Progenitor cell of endocrine pancreas (in vitro differentiated cells): ENCODE data around the gene LEUTX. TPM values are rescaled to one million over a fixed set of nuclear protein-coding genes. Genes with fewer than 3 reads are reported as not detected.

Source experiments
- DNase-seq: peaks from one replicate; pipeline ENCODE4 v3.0.0; 2021; ENCODE audit warnings: low spot score; ENCODE audit not compliant: unreplicated experiment
- H3K27ac Mint-ChIP-seq: 2 replicates; pipeline ENCODE4 v1.8.0; 2021; ENCODE audit warnings: mild to moderate bottlenecking, moderate library complexity, mixed read lengths
- H3K27me3 Mint-ChIP-seq: 2 replicates; pipeline ENCODE4 v1.8.0; 2021; ENCODE audit warnings: mixed read lengths
- H3K36me3 Mint-ChIP-seq: 2 replicates; pipeline ENCODE4 v1.8.0; 2022; ENCODE audit warnings: mixed read lengths; ENCODE audit not compliant: insufficient read depth
- H3K4me1 Mint-ChIP-seq: 2 replicates; pipeline ENCODE4 v1.8.0; 2021; ENCODE audit warnings: low read depth, mixed read lengths
- H3K4me3 Mint-ChIP-seq: 2 replicates; pipeline ENCODE4 v1.8.0; 2021; ENCODE audit warnings: low read depth, mild to moderate bottlenecking, moderate library complexity, mixed read lengths
- H3K9me3 Mint-ChIP-seq: 2 replicates; pipeline ENCODE4 v1.8.0; 2021; ENCODE audit warnings: low read depth, mixed read lengths
- total RNA-seq: library from RNA; stranded (reverse); gene quantifications from 2 replicates; pipeline ENCODE4 v1.2.1, GENCODE V29; 2021
- TF ChIP-seq, protein P1 (sequence below): fragments of 200-600 bp; sonication (generic); IDR thresholded peaks from one replicate; pipeline ENCODE4 v1.5.0; 2021; ENCODE audit warnings: antibody characterized with exemption, mild to moderate bottlenecking; ENCODE audit not compliant: unreplicated experiment

LEUTX gene
- total RNA-seq, 1 donor from 2014 or later, result not detected

GRCh38 chr19:39820696-39821095 is 42.0 kb downstream of the LEUTX start:
- H3K36me3 Mint-ChIP-seq, result peaks cover 2% of the 10 kb centered on the region
- H3K27ac Mint-ChIP-seq, result no peak overlapping the region
- H3K27me3 Mint-ChIP-seq, result no peaks in the 10 kb centered on the region
- H3K9me3 Mint-ChIP-seq, result no peaks in the 10 kb centered on the region
- peaks cover 5% of the 10 kb centered on the region for H3K4me1 Mint-ChIP-seq
- TF ChIP-seq, protein P1, sequence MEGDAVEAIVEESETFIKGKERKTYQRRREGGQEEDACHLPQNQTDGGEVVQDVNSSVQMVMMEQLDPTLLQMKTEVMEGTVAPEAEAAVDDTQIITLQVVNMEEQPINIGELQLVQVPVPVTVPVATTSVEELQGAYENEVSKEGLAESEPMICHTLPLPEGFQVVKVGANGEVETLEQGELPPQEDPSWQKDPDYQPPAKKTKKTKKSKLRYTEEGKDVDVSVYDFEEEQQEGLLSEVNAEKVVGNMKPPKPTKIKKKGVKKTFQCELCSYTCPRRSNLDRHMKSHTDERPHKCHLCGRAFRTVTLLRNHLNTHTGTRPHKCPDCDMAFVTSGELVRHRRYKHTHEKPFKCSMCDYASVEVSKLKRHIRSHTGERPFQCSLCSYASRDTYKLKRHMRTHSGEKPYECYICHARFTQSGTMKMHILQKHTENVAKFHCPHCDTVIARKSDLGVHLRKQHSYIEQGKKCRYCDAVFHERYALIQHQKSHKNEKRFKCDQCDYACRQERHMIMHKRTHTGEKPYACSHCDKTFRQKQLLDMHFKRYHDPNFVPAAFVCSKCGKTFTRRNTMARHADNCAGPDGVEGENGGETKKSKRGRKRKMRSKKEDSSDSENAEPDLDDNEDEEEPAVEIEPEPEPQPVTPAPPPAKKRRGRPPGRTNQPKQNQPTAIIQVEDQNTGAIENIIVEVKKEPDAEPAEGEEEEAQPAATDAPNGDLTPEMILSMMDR, result no peak
- no peak for DNase-seq
- no peak overlapping the region for H3K4me3 Mint-ChIP-seq

- peaks cover 5% of the 10 kb centered on the region for H3K4me1 Mint-ChIP-seq
- no peak for DNase-seq
- TF ChIP-seq, protein P1, result no peak
These were observed 45.0 kb downstream of the LEUTX start for GRCh38 chr19:39823686-39824085.

DNA sequence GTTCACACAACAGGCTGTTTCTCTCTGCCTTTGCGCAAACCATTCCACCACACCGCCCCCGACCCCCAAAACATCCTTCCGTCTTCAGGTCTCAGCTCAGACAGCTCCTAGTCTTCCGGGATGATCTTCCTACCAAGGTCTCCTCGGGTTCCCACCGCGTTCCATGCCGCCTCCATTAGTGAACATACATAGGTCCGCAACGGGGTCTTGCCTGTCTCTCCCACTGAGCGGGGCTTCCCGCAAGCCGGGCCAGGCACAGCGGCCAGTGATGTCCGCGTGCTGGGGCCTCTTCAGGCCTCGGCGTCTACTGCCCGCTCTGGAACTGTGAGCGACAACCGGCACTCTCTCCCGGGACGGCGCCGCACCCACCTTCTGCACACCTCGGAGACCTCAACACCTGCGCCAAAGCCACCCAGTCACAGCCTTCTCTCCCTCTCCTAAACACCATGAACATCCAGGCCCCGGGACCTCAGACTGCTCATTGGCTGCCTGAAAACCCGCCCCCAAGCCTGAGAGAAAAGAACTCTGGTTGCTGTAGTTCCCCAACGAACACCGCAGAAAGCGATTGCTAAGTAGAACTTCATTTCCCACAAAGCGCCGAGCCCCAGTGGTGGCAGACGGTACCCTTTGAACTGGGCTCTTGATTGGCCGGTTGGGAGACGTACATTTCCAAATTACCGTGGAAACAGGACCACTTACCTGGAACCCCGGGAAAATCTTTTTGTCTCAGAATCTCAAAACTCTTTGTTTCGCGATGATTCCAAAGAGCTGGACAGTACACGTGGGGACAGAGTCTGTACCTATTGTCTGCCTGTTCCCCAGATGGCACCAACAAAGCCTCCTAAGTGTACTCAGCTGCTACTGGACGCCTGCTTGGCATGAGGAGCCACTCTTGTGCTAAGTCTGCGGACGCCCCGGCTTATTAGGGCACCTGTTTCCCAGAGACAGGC is 45.8 kb downstream of the LEUTX start:
- peaks cover 5% of the 10 kb centered on the region for H3K4me1 Mint-ChIP-seq
- no peak overlapping the region for H3K27ac Mint-ChIP-seq
- H3K27me3 Mint-ChIP-seq, result no peaks in the 10 kb centered on the region
- no peaks in the 10 kb centered on the region for H3K9me3 Mint-ChIP-seq
- TF ChIP-seq, protein P1, result no peak
- no peak overlapping the region for H3K4me3 Mint-ChIP-seq
- peaks cover 8% of the 10 kb centered on the region for H3K36me3 Mint-ChIP-seq
- DNase-seq, result peak; percentile 74

More at GRCh38 chr19:39823686-39824085, 45.0 kb downstream of the LEUTX start:
- Mint-ChIP-seq H3K27ac (no peak overlapping the region), H3K36me3 (peaks cover 5% of the 10 kb centered on the region), H3K9me3 (no peaks in the 10 kb centered on the region), H3K4me3 (no peak overlapping the region), H3K27me3 (no peaks in the 10 kb centered on the region)

- TF ChIP-seq, protein P1, result no peak
- H3K27ac Mint-ChIP-seq, result no peak overlapping the region
- H3K36me3 Mint-ChIP-seq, result peaks cover 13% of the 10 kb centered on the region
- no peaks in the 10 kb centered on the region for H3K9me3 Mint-ChIP-seq
- peaks cover 5% of the 10 kb centered on the region for H3K4me1 Mint-ChIP-seq
- H3K4me3 Mint-ChIP-seq, result no peak overlapping the region
- no peaks in the 10 kb centered on the region for H3K27me3 Mint-ChIP-seq
- no peak for DNase-seq
These were observed 46.4 kb downstream of the LEUTX start for GRCh38 chr19:39825093-39825463.

DNA sequence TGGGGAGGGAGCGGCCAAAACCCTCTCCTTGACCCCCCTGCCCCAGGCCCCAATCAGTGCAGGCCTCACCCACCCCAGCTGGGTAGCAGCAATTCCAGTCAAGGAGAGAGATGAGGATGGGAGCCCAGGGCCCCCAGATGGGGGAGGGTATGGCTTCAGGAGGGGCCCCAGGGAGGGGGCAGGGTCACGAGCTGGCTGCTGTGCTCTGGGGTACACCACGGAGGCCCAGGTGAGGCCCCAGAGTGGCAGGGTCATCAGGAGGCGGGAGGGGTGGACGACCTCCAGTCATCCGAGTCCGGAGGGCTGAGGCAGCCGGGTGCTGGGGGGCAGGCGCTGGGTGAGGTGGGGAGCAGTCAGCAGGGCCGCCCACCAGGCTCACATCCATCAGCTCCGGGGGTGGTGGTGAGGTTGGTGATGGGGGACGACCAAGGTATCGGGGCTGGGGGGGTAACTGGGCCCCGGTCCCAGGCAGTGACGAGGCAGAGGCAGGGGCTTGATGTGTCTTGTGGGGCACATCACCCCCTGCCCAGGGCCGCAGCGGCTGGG is 47.0 kb downstream of the LEUTX start:
- Mint-ChIP-seq H3K36me3 (peaks cover 16% of the 10 kb centered on the region), H3K9me3 (no peaks in the 10 kb centered on the region), H3K4me1 (peaks cover 5% of the 10 kb centered on the region), H3K27me3 (no peaks in the 10 kb centered on the region), H3K4me3 (no peak overlapping the region), H3K27ac (no peak overlapping the region)
- no peak for DNase-seq
- TF ChIP-seq, protein P1, result no peak
